K562 (cell line): ENCODE data around the gene UBE2O. TPM values are rescaled to one million over a fixed set of nuclear protein-coding genes. Genes with fewer than 3 reads are reported as not detected.
A peak's percentile ranks its signal among the peaks of the same experiment; 100 is the strongest.

Experiments
- ATF7 ChIP-seq: fragments of 450-650 bp; IDR thresholded peaks from 2 replicates; pipeline ENCODE4 v1.7.1; 2014; ENCODE audit warnings: mild to moderate bottlenecking, moderate library complexity
- CHAMP1 ChIP-seq: fragments of 450-650 bp; IDR thresholded peaks from 2 replicates; pipeline ENCODE4 v1.6.1; 2016; ENCODE audit warnings: mild to moderate bottlenecking
- GATA2 ChIP-seq: sonication (generic); formaldehyde crosslinking; IDR thresholded peaks from 2 replicates; pipeline ENCODE4 v1.4.0; 2020; ENCODE audit warnings: mild to moderate bottlenecking, missing genetic modification reagents
- GATAD2A ChIP-seq: fragments of 450-650 bp; IDR thresholded peaks from 2 replicates; pipeline ENCODE4 v1.6.1; 2017
- GATAD2B ChIP-seq: fragments of 450-650 bp; IDR thresholded peaks from 2 replicates; pipeline ENCODE4 v1.6.1; 2017; ENCODE audit warnings: mild to moderate bottlenecking, borderline replicate concordance
- HSF4 ChIP-seq: fragments of 250-450 bp; sonication (Bioruptor Pico); IDR thresholded peaks from 2 replicates; pipeline ENCODE4 v2.1.2; 2022; ENCODE audit warnings: mild to moderate bottlenecking, moderate library complexity, borderline replicate concordance
- KLF16 ChIP-seq: IDR thresholded peaks from 2 replicates; pipeline ENCODE4 v1.6.1; 2016; ENCODE audit warnings: antibody characterized with exemption
- PHF20 ChIP-seq: fragments of 450-650 bp; IDR thresholded peaks from 2 replicates; pipeline ENCODE4 v1.6.1; 2018; ENCODE audit not compliant: partially characterized antibody
- POLR3A ChIP-seq: IDR thresholded peaks from 2 replicates; pipeline ENCODE4 v1.6.1; 2011; ENCODE audit warnings: borderline replicate concordance, mild to moderate bottlenecking, moderate library complexity; ENCODE audit not compliant: insufficient read length, insufficient read depth; ENCODE audit errors: extremely low read depth
- TBL1XR1 ChIP-seq, 2 experiments: IDR thresholded peaks; 2 replicates each; pipeline ENCODE4 v1.6.1; 2012; ENCODE audit warnings: improper control_type of control experiment in 2 of 2, low read length in 2 of 2, mild to moderate bottlenecking in 1 of 2
- ZNF121 ChIP-seq: sonication (generic); formaldehyde crosslinking; conservative IDR thresholded peaks from 2 replicates; pipeline ENCODE4 v1.8.0; 2022; ENCODE audit warnings: missing genetic modification reagents
- ZNF239 ChIP-seq: fragments of 250-450 bp; sonication (Bioruptor Pico); IDR thresholded peaks from 2 replicates; pipeline ENCODE4 v1.4.0; 2020; ENCODE audit warnings: mild to moderate bottlenecking
- ZNF75A ChIP-seq: fragments of 450-650 bp; formaldehyde crosslinking; IDR thresholded peaks from 2 replicates; pipeline ENCODE4 v1.4.0; 2020; ENCODE audit warnings: mild to moderate bottlenecking
- polyA plus RNA-seq, 8 experiments: library from polyadenylated mRNA; depleted of rRNA in 4 of 8; stranded (reverse) in 5 of 8; unstranded in 3 of 8; fragments of >200 nt; fragmentation: Nextera tagmentation in 2 of 8; fragmentation: Illumina TruSeq in 1 of 8; extraction: Ambion mirVana in 2 of 8; extraction: Trizol in 1 of 8; gene quantifications; 2 replicates each; pipeline versions ENCODE4 v1.2.1 to v1.2.3, GENCODE V29; 2011 to 2014; ENCODE audit warnings: inconsistent platforms in 1 of 8, missing spikeins in 1 of 8
- total RNA-seq, 7 experiments: library from RNA; depleted of rRNA in 6 of 7; stranded (reverse); fragments of >200 nt in 6 of 7; fragmentation: Illumina TruSeq in 2 of 7; extraction: Trizol in 2 of 7; gene quantifications; 2 replicates each; pipeline versions ENCODE4 v1.2.1 to v1.2.3, GENCODE V29; 2011 to 2021; ENCODE audit warnings: low replicate concordance in 1 of 7

UBE2O gene
- total and polyA plus RNA-seq, 9 of the 15 experiments (the other 6 are each of a cell fraction or from before 2014, with no cell fraction given): 1.6 to 39.7 (median 13.3) TPM

- TF ChIP-seq CHAMP1 (no peak), KLF16 (peak; percentile 38; the same call in 1 of the 2 replicates), GATAD2B (no peak), ZNF121 (CRISPR knock-in tag) (no peak), ZNF239 (CRISPR knock-in tag) (no peak), ZNF75A (no peak), GATA2 (CRISPR knock-in tag) (no peak), ATF7 (0 out of 2 replicates have a peak, but pooled peaks have one; percentile 31), POLR3A (no peak), TBL1XR1 (IDR thresholded peaks at IDR 0.05; ENCODE audit: low read length in 2 of 2) (no peak), PHF20 (no peak), HSF4 (CRISPR knock-in tag) (no peak), GATAD2A (no peak)
- TF ChIP-seq, all 486 proteins: peak for 31
These were observed 55.0 kb downstream of the UBE2O start (continued) for GRCh38 chr17:76397687-76398522.
